WTC11 (cell line): ENCODE results near the gene CLBA1. TPM values are rescaled to one million over a fixed set of nuclear protein-coding genes. Genes with fewer than 3 reads are reported as not detected.

Experiments
- ATAC-seq: fragments of 200-7000 bp; cut with Tn5 transposase; 2 replicates; pipeline ENCODE4 v1.10.0; 2021; ENCODE audit warnings: mild to moderate bottlenecking, moderate library complexity
- CTCF ChIA-PET: fragments of 300-600 bp; sonication (Branson Sonifier 250); formaldehyde crosslinking; loops from one replicate; lab custom pipeline; 2021; ENCODE audit warnings: antibody characterized with exemption; lab: Charles Lee
- POLR2A ChIA-PET: fragments of 350-600 bp; sonication (Branson Sonifier 250); formaldehyde crosslinking; loops from one replicate; lab custom pipeline; 2021; ENCODE audit warnings: antibody characterized with exemption; lab: Charles Lee
- DNase-seq: peaks from one replicate; pipeline ENCODE4 v3.0.0; 2021; ENCODE audit warnings: low spot score
- H3K27ac Mint-ChIP-seq: 2 replicates; pipeline ENCODE4 v1.8.0; 2021; ENCODE audit warnings: mixed read lengths
- H3K27me3 Mint-ChIP-seq: 2 replicates; pipeline ENCODE4 v1.8.0; 2021; ENCODE audit warnings: low read depth, mild to moderate bottlenecking, moderate library complexity, mixed read lengths
- H3K36me3 Mint-ChIP-seq: 2 replicates; pipeline ENCODE4 v1.8.0; 2021; ENCODE audit warnings: mixed read lengths
- H3K4me1 Mint-ChIP-seq: 2 replicates; pipeline ENCODE4 v1.8.0; 2022; ENCODE audit warnings: mixed read lengths
- H3K4me3 Mint-ChIP-seq: 2 replicates; pipeline ENCODE4 v1.8.0; 2021; ENCODE audit warnings: mild to moderate bottlenecking, moderate library complexity, mixed read lengths
- H3K9me3 Mint-ChIP-seq: 2 replicates; pipeline ENCODE4 v1.8.0; 2021; ENCODE audit warnings: mixed read lengths
- ESRRA ChIP-seq: sonication (generic); formaldehyde crosslinking; IDR thresholded peaks from 2 replicates; pipeline ENCODE4 v1.8.1; 2022; ENCODE audit warnings: mild to moderate bottlenecking, missing genetic modification reagents, borderline replicate concordance
- JAZF1 ChIP-seq: fragments of 250-450 bp; sonication (Bioruptor Pico); IDR thresholded peaks from 2 replicates; pipeline ENCODE4 v1.9.0; 2021; ENCODE audit warnings: moderate library complexity, mild to moderate bottlenecking, inconsistent platforms
- MYBL2 ChIP-seq: sonication (generic); formaldehyde crosslinking; IDR thresholded peaks from 2 replicates; pipeline ENCODE4 v1.8.1; 2023; ENCODE audit warnings: mild to moderate bottlenecking, moderate library complexity, missing genetic modification reagents
- RORB ChIP-seq: fragments of 250-450 bp; sonication (Bioruptor Pico); IDR thresholded peaks from 2 replicates; pipeline ENCODE4 v1.9.0; 2021; ENCODE audit warnings: mild to moderate bottlenecking
- TP53 ChIP-seq: sonication (generic); formaldehyde crosslinking; IDR thresholded peaks from 2 replicates; pipeline ENCODE4 v1.8.1; 2023; ENCODE audit warnings: mild to moderate bottlenecking, missing genetic modification reagents
- ZBTB21 ChIP-seq: sonication (generic); formaldehyde crosslinking; IDR thresholded peaks from 2 replicates; pipeline ENCODE4 v1.8.1; 2023; ENCODE audit warnings: mild to moderate bottlenecking, missing genetic modification reagents, borderline replicate concordance
- ZNF138 ChIP-seq: sonication (generic); formaldehyde crosslinking; conservative IDR thresholded peaks from 2 replicates; pipeline ENCODE4 v1.8.1; 2022; ENCODE audit warnings: mild to moderate bottlenecking, moderate library complexity, missing genetic modification reagents
- ZNF396 ChIP-seq: fragments of 250-450 bp; sonication (Bioruptor Pico); IDR thresholded peaks from 2 replicates; pipeline ENCODE4 v1.8.0; 2021; ENCODE audit warnings: mild to moderate bottlenecking, moderate library complexity, borderline replicate concordance
- total RNA-seq: library from RNA; stranded (reverse); gene quantifications from 3 replicates; pipeline ENCODE4 v1.2.3, GENCODE V29; 2021
- TF ChIP-seq, protein P1 (sequence below): sonication (generic); formaldehyde crosslinking; IDR thresholded peaks from 2 replicates; pipeline ENCODE4 v1.8.0; 2022; ENCODE audit warnings: mild to moderate bottlenecking, missing genetic modification reagents
- TF ChIP-seq, protein P2 (sequence below): sonication (generic); formaldehyde crosslinking; IDR thresholded peaks from 2 replicates; pipeline ENCODE4 v1.8.0; 2023; ENCODE audit warnings: missing genetic modification reagents, mild to moderate bottlenecking, borderline replicate concordance
- TF ChIP-seq, protein P3 (sequence below): sonication (generic); formaldehyde crosslinking; IDR thresholded peaks from 2 replicates; pipeline ENCODE4 v1.8.1; 2023; ENCODE audit warnings: mild to moderate bottlenecking, missing genetic modification reagents, borderline replicate concordance
- TF ChIP-seq, protein P4 (sequence below): sonication (generic); formaldehyde crosslinking; IDR thresholded peaks from 2 replicates; pipeline ENCODE4 v1.8.1; 2023; ENCODE audit warnings: mild to moderate bottlenecking, missing genetic modification reagents, moderate library complexity
- TF ChIP-seq, protein P5 (sequence below): fragments of 250-450 bp; sonication (Bioruptor Pico); IDR thresholded peaks from 2 replicates; pipeline ENCODE4 v1.9.0; 2021; ENCODE audit warnings: moderate library complexity, mild to moderate bottlenecking, inconsistent platforms, borderline replicate concordance
- TF ChIP-seq, protein P6 (sequence below): sonication (generic); formaldehyde crosslinking; IDR thresholded peaks from 2 replicates; pipeline ENCODE4 v1.8.0; 2022; ENCODE audit warnings: mild to moderate bottlenecking, missing genetic modification reagents
- TF ChIP-seq, protein P7 (sequence below): sonication (generic); formaldehyde crosslinking; IDR thresholded peaks from 2 replicates; pipeline ENCODE4 v1.8.1; 2023; ENCODE audit warnings: mild to moderate bottlenecking, missing genetic modification reagents

The CLBA1 gene
- total RNA-seq, 1 experiment from 2014 or later: 3.8 TPM

DNA sequence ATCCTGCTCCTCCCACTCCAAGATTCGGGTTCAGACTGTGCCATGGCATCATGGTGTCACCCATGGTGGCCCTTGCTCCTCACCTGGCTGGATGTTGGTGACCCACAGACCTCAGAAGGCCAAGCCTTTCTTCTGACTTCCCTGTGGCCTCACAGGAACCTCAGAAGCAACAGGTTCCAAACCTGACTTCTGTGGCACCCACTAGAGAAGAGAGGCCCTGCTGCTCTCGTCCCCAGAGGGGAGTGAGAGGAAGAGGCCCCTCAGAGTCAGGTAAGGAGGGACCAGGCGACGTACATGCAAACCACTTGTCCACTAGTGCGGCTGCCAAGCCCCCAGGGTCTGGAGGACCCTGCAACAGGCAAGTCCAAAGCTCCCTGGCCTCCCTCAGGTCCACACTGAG lies 10.4 kb downstream of the CLBA1 start:
- no peak overlapping the region for H3K4me3 Mint-ChIP-seq
- H3K36me3 Mint-ChIP-seq: no peaks in the 10 kb centered on the region
- H3K9me3 Mint-ChIP-seq: peaks cover 9% of the 10 kb centered on the region; the same call in 1 of the 2 replicates
- ATAC-seq (no peak), DNase-seq (no peak)
- TF ChIP-seq JAZF1 (no peak), RORB (CRISPR knock-in tag) (no peak), ZBTB21 (CRISPR knock-in tag) (no peak), ESRRA (CRISPR knock-in tag) (no peak), MYBL2 (no peak), ZNF396 (no peak), TP53 (CRISPR knock-in tag) (no peak), ZNF138 (no peak)
- TF ChIP-seq, protein P1, sequence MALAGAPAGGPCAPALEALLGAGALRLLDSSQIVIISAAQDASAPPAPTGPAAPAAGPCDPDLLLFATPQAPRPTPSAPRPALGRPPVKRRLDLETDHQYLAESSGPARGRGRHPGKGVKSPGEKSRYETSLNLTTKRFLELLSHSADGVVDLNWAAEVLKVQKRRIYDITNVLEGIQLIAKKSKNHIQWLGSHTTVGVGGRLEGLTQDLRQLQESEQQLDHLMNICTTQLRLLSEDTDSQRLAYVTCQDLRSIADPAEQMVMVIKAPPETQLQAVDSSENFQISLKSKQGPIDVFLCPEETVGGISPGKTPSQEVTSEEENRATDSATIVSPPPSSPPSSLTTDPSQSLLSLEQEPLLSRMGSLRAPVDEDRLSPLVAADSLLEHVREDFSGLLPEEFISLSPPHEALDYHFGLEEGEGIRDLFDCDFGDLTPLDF (CRISPR knock-in tag): no peak
- TF ChIP-seq, protein P2, sequence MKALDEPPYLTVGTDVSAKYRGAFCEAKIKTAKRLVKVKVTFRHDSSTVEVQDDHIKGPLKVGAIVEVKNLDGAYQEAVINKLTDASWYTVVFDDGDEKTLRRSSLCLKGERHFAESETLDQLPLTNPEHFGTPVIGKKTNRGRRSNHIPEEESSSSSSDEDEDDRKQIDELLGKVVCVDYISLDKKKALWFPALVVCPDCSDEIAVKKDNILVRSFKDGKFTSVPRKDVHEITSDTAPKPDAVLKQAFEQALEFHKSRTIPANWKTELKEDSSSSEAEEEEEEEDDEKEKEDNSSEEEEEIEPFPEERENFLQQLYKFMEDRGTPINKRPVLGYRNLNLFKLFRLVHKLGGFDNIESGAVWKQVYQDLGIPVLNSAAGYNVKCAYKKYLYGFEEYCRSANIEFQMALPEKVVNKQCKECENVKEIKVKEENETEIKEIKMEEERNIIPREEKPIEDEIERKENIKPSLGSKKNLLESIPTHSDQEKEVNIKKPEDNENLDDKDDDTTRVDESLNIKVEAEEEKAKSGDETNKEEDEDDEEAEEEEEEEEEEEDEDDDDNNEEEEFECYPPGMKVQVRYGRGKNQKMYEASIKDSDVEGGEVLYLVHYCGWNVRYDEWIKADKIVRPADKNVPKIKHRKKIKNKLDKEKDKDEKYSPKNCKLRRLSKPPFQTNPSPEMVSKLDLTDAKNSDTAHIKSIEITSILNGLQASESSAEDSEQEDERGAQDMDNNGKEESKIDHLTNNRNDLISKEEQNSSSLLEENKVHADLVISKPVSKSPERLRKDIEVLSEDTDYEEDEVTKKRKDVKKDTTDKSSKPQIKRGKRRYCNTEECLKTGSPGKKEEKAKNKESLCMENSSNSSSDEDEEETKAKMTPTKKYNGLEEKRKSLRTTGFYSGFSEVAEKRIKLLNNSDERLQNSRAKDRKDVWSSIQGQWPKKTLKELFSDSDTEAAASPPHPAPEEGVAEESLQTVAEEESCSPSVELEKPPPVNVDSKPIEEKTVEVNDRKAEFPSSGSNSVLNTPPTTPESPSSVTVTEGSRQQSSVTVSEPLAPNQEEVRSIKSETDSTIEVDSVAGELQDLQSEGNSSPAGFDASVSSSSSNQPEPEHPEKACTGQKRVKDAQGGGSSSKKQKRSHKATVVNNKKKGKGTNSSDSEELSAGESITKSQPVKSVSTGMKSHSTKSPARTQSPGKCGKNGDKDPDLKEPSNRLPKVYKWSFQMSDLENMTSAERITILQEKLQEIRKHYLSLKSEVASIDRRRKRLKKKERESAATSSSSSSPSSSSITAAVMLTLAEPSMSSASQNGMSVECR: no peak
- TF ChIP-seq, protein P3, sequence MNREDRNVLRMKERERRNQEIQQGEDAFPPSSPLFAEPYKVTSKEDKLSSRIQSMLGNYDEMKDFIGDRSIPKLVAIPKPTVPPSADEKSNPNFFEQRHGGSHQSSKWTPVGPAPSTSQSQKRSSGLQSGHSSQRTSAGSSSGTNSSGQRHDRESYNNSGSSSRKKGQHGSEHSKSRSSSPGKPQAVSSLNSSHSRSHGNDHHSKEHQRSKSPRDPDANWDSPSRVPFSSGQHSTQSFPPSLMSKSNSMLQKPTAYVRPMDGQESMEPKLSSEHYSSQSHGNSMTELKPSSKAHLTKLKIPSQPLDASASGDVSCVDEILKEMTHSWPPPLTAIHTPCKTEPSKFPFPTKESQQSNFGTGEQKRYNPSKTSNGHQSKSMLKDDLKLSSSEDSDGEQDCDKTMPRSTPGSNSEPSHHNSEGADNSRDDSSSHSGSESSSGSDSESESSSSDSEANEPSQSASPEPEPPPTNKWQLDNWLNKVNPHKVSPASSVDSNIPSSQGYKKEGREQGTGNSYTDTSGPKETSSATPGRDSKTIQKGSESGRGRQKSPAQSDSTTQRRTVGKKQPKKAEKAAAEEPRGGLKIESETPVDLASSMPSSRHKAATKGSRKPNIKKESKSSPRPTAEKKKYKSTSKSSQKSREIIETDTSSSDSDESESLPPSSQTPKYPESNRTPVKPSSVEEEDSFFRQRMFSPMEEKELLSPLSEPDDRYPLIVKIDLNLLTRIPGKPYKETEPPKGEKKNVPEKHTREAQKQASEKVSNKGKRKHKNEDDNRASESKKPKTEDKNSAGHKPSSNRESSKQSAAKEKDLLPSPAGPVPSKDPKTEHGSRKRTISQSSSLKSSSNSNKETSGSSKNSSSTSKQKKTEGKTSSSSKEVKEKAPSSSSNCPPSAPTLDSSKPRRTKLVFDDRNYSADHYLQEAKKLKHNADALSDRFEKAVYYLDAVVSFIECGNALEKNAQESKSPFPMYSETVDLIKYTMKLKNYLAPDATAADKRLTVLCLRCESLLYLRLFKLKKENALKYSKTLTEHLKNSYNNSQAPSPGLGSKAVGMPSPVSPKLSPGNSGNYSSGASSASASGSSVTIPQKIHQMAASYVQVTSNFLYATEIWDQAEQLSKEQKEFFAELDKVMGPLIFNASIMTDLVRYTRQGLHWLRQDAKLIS (CRISPR knock-in tag): no peak
- TF ChIP-seq, protein P4, sequence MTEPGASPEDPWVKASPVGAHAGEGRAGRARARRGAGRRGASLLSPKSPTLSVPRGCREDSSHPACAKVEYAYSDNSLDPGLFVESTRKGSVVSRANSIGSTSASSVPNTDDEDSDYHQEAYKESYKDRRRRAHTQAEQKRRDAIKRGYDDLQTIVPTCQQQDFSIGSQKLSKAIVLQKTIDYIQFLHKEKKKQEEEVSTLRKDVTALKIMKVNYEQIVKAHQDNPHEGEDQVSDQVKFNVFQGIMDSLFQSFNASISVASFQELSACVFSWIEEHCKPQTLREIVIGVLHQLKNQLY (CRISPR knock-in tag): no peak
- TF ChIP-seq, protein P5, sequence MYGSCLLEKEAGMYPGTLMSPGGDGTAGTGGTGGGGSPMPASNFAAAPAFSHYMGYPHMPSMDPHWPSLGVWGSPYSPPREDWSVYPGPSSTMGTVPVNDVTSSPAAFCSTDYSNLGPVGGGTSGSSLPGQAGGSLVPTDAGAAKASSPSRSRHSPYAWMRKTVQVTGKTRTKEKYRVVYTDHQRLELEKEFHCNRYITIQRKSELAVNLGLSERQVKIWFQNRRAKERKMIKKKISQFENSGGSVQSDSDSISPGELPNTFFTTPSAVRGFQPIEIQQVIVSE (CRISPR knock-in tag): no peak
- TF ChIP-seq, protein P6, sequence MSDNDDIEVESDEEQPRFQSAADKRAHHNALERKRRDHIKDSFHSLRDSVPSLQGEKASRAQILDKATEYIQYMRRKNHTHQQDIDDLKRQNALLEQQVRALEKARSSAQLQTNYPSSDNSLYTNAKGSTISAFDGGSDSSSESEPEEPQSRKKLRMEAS (CRISPR knock-in tag): no peak
- TF ChIP-seq, protein P7, sequence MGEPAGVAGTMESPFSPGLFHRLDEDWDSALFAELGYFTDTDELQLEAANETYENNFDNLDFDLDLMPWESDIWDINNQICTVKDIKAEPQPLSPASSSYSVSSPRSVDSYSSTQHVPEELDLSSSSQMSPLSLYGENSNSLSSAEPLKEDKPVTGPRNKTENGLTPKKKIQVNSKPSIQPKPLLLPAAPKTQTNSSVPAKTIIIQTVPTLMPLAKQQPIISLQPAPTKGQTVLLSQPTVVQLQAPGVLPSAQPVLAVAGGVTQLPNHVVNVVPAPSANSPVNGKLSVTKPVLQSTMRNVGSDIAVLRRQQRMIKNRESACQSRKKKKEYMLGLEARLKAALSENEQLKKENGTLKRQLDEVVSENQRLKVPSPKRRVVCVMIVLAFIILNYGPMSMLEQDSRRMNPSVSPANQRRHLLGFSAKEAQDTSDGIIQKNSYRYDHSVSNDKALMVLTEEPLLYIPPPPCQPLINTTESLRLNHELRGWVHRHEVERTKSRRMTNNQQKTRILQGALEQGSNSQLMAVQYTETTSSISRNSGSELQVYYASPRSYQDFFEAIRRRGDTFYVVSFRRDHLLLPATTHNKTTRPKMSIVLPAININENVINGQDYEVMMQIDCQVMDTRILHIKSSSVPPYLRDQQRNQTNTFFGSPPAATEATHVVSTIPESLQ (CRISPR knock-in tag): no peak
- H3K27ac Mint-ChIP-seq: no peak overlapping the region
- H3K27me3 Mint-ChIP-seq: no peaks in the 10 kb centered on the region
- CTCF ChIA-PET: interaction anchor here (1.0 kb wide), 1 partner anchor 33 kb away, joined by 3 read pairs; no protein-coding TSS in a partner anchor
- no peaks in the 10 kb centered on the region for H3K4me1 Mint-ChIP-seq
- POLR2A ChIA-PET: no interaction called here
